ENCODE data around the gene BLOC1S4.
"Not testable (repeated sequence)": the region's sequence is repeated elsewhere in the genome, so short reads cannot be mapped to it uniquely, and the experiment has no call there.

BLOC1S4 gene

DNA sequence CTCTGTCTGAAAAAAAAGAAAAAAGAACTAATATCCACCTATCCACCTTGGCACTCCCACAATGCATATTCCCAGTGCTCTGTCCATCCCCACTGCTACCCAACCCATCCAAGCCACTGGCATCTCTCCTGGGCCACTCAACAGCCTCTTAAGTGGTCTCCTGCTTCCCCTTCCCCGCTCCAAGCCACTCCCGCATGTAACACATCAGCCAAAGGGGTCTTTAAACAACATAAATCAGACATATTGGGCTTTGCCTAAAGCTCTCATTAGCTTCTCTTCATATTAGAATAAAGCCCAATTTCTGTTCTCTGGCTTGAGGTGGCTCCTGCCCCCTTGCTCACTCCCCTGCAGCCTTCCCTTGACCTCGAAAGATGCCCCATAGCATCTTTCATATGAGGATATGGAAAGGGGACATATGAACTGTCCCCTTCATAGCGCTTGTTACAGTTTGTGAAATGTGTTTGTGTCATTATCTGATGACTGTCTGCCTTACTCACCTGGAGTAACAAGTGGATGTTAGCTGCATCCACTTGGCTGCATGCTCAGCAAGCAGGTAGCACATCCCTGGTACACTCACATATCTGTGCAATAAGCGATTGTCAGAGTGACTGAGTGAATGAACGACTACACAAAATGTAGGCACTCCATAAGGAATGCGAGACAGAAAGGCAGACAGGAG, 3.1 kb downstream of the BLOC1S4 start:
- DNase-seq (ENCODE audit: low read depth) = no peak

- no peak for DNase-seq (ENCODE audit: low read depth)
Observed at GRCh38 chr4:6719611-6720179, 3.7 kb downstream of the BLOC1S4 start.

GRCh38 chr4:6720202-6720699, 4.3 kb downstream of the BLOC1S4 start:
- peak; percentile 77 for DNase-seq (ENCODE audit: low read depth)

- no peak for DNase-seq (ENCODE audit: low read depth)
Observed at GRCh38 chr4:6721121-6721520, 5.1 kb downstream of the BLOC1S4 start.

DNA sequence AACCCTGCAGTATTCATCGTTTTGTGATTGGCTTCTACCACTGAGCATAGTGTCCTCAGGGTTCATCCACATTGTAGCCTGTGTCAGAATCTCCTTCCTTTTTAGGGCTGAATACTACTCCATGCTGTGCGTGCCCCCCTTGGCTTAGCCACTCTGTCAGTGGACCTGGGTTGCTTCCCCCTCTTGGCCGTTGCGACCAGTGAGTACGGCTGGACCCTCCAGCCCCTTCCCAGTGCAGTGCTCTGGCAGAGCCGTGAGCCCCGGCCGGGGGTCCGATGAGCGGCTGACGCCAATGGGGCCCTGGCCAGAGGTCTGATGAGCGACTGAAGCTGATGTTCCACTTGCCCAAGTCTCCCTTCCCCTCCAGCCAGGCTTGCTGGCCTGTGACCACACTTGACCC, 6.9 kb downstream of the BLOC1S4 start:
- DNase-seq (ENCODE audit: low read depth) = no peak

DNA sequence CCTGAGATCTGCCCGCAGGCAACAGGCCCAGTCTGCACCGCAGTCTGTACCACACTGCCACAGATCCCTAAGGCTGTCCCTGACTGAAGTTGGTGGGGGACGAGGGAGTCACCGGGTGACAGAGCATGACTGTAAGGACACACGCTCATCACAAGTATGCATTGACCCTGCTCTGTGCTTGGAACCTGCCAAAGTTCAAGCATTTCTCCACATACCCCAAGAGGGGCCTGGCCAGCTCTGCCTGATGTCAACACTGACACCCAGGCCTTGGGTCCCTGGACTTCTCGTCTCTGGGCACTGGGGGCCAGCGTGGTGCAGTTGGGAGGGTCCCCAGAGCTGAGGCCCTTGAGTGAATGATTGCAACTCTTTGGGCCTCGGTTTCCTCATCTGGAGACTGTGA, 7.9 kb downstream of the BLOC1S4 start:
- no peak for DNase-seq (ENCODE audit: low read depth)

DNA sequence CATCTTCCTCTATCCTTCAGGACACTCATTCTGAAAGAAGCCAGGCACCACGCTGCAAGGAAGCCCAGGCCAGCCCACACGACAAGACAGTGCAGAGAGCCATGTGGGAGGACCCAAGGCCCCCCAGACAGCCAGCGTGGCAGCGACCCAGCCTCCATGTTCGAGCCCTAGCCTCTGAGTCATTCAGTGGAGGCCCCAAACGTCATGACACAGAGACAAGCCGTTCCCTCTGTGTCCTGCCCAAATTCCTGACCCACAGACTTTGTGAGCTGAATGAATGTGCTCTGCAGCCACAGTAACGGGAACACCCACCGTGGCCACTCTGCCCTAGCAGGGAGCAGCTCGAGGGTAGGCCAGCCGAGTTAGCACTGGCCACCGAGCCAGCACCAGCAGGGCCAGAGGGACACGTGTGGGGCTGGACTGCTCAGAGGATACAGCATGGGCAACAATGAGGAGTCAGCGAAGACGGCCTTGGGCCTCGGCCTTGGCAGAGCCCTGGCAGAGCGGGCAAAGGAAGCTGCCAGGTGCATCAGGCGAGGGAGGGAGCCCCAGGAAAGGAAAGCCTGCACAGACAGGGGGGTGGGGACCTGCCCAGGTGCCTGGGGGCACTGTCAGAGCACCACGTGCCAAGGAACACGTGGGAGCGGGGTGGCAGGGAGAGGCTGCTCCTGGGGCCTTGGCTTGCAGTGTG, 8.6 kb downstream of the BLOC1S4 start:
- DNase-seq (ENCODE audit: low read depth) = no peak

GRCh38 chr4:6725427-6725961, 9.5 kb downstream of the BLOC1S4 start:
- DNase-seq (ENCODE audit: low read depth) = not testable (repeated sequence)

- DNase-seq (ENCODE audit: low read depth) = no peak
Observed at GRCh38 chr4:6727081-6727942, 11.3 kb downstream of the BLOC1S4 start.

GRCh38 chr4:6727943-6728250, 11.9 kb downstream of the BLOC1S4 start:
- DNase-seq (ENCODE audit: low read depth) = no peak

DNA sequence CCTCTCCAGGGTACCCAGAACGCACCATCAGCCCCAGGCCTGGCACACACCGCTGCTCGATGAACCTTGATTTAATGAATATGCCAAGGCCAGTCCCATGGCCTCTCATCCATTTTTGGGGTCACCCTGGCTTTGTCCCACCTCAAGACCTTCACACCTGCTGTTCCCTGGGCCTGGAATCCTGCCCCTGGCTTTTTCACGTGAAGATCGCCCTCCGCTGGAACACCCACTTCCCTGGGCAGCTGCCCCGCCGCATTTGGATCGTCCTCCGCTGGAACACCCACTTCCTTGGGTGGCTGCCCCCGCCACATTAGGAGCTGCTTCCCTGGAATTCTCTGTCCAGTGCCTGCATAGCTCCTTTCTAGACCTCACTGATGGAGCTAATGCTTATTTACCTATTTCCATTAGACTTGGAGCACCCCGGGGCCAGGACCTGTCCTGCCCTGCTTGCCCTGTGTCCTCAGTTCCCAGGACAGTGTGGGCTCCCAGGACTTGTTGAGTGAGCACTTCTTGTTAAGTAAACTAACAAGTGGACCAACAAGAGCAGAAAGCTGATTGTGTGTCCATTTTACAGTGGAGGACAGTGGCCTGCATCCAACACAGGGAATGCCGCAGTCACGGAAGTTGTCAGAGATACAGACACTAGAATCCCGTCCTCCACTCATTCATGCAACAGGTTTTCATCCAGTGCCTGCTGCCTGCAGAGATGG, 12.5 kb downstream of the BLOC1S4 start:
- DNase-seq (ENCODE audit: low read depth) = no peak

- no peak for DNase-seq (ENCODE audit: low read depth)
Observed at GRCh38 chr4:6730603-6731317, 14.8 kb downstream of the BLOC1S4 start.

GRCh38 chr4:6731318-6731675, 15.3 kb downstream of the BLOC1S4 start:
- no peak for DNase-seq (ENCODE audit: low read depth)

DNA sequence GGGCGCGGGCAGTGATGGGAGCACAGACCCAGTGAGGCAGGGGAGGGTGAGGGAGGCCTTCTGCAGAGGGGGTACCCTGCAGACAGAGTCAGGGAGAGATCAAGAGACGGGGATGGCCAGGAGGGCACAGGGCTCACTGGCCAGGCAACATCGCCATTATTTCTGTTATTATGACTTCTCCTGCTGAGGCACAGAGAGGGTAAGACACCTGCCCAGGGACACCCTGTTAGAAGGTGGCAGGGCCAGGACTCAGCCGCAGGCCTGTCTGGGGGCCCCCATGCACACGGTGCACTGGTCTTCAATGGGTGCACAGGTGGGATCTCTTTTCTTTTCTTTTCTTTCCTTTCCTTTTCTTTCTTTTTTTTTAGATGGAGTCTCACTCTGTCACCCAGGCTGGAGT, 15.8 kb downstream of the BLOC1S4 start:
- DNase-seq (ENCODE audit: low read depth) = no peak

DNA sequence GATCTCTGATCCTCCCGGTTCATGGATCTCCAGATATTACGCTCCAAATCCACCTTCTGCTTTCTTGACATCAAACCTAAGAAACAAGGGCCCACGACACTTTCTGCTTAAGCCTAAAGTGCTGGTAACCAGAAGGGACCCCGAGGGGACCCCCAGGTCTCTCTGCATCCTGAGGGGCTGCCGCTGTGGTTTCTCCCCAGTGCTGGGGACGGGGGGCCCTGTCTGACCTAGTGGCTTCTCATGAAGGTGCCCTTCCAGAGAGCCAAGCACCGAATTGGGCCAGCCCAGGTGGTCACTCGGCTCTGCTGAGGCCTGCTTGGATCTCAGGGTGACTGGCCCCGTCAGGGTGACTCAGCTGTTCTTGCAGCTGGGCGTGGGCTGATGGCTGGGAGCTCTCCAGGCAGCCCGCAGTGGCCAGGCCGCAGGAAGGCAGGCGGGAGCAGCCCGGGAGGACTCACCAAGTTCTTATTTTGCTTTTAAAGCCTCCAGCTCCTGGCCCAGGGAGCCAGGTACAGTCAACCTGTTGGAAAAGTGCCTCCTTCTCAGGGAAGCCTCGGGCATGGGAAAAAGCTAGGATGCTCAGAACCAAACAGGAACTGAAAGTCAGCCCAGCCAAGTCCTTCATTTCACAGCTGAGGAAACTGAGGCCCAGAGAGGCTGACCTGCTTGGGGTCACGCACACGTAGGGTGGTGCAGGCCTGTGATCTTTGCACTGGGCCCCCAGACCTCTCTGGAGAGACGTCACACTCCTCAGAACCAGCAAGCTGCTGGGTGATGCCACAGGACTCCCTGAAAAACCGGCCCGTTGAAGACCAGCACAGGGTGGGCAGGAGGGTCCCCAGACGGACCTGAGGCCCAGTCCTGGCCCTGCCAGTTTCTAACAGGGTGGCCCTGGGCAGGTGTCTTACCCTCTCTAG, 16.7 kb downstream of the BLOC1S4 start:
- DNase-seq (ENCODE audit: low read depth) = no peak

DNA sequence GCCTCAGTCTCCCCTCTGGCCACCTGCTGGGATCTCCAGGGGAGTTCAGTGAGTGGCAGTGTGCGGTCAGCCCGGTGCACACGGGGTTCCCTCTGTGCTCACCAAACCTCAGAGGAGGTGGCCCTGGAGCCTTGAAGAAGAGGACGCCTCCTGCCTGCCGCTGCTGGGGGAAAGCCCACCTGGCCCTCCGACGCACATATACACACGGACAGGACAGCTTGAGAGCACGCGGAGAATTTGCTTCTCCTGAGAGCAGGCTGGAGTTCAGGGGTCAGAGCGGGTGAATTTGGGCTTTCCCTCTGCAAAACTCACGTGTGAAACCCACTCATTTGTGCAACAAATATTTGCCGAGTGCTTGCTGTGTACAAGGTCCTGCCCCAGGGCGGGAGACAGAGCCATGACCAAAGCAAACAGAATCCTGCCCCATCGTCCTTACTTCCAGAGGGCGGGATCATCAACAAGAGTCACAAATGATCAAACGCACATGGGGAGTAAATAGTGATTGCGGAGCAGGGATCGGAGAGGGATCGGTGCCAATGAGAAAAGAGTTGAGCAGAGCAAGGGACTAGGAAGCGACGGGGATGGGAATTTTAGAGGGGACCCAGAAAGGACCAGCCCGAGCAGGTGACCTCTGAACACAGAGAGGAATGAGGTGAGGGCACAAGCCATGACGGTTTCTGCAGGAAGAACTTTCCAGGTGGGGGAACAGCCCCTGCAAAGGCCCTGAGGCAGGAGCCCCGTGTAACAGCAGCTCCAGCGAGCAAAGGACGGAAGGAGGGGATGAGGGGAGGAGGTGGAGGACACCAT, 17.6 kb downstream of the BLOC1S4 start:
- no peak for DNase-seq (ENCODE audit: low read depth)

DNA sequence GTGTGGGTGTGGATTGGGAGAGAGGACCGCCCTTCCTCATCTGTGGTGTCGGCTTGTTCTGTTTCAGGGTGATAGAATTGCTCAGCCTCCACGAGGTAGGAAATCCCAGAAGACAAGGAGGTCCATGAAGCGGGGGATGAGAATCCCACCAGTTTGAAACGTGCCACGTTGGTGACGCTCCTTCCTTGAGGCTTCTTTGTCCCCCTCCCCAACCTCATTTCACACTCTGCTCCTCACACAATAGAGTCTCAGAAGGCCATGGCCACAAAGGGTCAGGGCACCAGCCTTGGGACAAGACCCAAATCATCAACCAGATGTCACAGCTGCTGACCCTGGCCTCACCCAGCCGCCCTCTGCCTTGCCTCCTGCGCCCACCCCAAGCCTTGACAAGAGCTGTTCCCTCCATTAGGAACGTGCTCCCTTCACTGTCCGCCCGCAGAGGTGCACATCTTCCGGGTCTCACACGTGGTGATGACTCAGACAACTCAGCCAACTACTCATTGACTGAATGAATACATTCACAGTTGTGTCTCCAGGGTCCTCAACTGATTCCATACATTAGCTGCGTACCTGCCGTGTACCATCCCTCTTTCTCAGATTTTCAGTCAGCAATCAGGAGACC, 18.3 kb downstream of the BLOC1S4 start:
- no peak for DNase-seq (ENCODE audit: low read depth)

- no peak for DNase-seq (ENCODE audit: low read depth)
Observed at GRCh38 chr4:6739920-6740319, 23.9 kb downstream of the BLOC1S4 start.

GRCh38 chr4:6740347-6740746, 24.4 kb downstream of the BLOC1S4 start:
- DNase-seq (ENCODE audit: low read depth) = no peak

Data from stimulated activated CD8-positive, alpha-beta memory T cell treated with anti-CD3 and anti-CD28 coated beads, Interleukin-15, amount 100 ng/mL, for 1 hour (primary cell).